SK-N-MC (cell line): ENCODE data around the gene ZNF516.

Experiments used
- DNase-seq: peaks from one replicate; pipeline ENCODE4 v3.0.0-alpha.2; 2011; ENCODE audit warnings: low read depth, low spot score
- H3K27ac ChIP-seq: fragments of 200-600 bp; sonication (generic); 2 replicates; pipeline ENCODE4 v1.5.1; 2016; ENCODE audit warnings: mixed run types
- H3K36me3 ChIP-seq: fragments of 200-600 bp; sonication (generic); 2 replicates; pipeline ENCODE4 v1.6.1; 2017; ENCODE audit warnings: antibody characterized with exemption, low read length, mixed read lengths; ENCODE audit not compliant: insufficient read depth
- H3K4me3 ChIP-seq: fragments of 200-600 bp; sonication (generic); 2 replicates; pipeline ENCODE4 v1.5.1; 2016
- H3K9ac ChIP-seq: fragments of 200-600 bp; sonication (generic); 2 replicates; pipeline ENCODE4 v1.8.0; 2017; ENCODE audit warnings: mixed run types, mixed read lengths; ENCODE audit not compliant: insufficient read length
- H3K9me3 ChIP-seq: fragments of 200-600 bp; sonication (generic); 2 replicates; pipeline ENCODE4 v1.6.1; 2017; ENCODE audit warnings: low read depth, mild to moderate bottlenecking, antibody characterized with exemption, low read length, moderate library complexity, mixed read lengths
- EZH2 ChIP-seq: fragments of 200-600 bp; sonication (generic); IDR thresholded peaks from one replicate; pipeline ENCODE4 v1.6.1; 2017; ENCODE audit warnings: antibody characterized with exemption
- FOXP2 ChIP-seq: optimal IDR thresholded peaks from 2 replicates; pipeline ENCODE3; 2011; ENCODE audit warnings: mild to moderate bottlenecking, moderate library complexity; ENCODE audit not compliant: insufficient read depth; ENCODE audit errors: extremely low read length, control extremely low read depth
- POLR2AphosphoS5 ChIP-seq: IDR thresholded peaks from 2 replicates; pipeline ENCODE4 v1.6.1; 2012; ENCODE audit warnings: mild to moderate bottlenecking, low read depth, low read length, borderline replicate concordance

The ZNF516 gene

GRCh38 chr18:76348267-76349066 is 146.6 kb downstream of the ZNF516 start:
- no peak overlapping the region for H3K27ac ChIP-seq
- DNase-seq = no peak
- TF ChIP-seq FOXP2 = no peak
- TF ChIP-seq POLR2AphosphoS5 = no peak
- TF ChIP-seq EZH2 = no peak
- H3K9ac ChIP-seq = no peak overlapping the region
- no peak overlapping the region for H3K4me3 ChIP-seq
- no peaks in the 10 kb centered on the region for H3K36me3 ChIP-seq
- H3K9me3 ChIP-seq = no peaks in the 10 kb centered on the region

DNA sequence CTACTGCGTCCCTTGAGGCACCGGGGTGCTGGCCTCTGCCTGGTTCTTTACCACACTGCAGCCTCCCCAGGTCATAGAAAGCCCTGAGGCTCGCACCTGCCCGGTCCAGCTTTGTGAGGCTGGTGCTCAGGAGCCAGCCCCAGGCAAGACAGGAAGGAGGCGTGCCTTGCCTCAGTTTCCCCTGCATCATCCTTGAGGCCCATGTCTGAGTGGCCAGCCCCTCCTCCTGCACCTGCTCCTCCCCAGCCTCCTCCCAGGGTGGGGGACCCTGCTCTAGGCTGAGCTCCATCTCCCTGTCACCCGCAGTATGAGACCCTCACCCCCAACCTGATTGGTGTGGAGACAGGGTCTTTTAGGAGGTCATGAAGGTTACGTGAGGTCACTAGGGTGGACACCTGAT is 147.7 kb downstream of the ZNF516 start:
- Histone ChIP-seq H3K9ac (no peak overlapping the region), H3K36me3 (no peaks in the 10 kb centered on the region), H3K4me3 (no peak overlapping the region), H3K9me3 (no peaks in the 10 kb centered on the region), H3K27ac (no peak overlapping the region)
- TF ChIP-seq EZH2 (no peak), FOXP2 (no peak), POLR2AphosphoS5 (no peak)
- DNase-seq = no peak

DNA sequence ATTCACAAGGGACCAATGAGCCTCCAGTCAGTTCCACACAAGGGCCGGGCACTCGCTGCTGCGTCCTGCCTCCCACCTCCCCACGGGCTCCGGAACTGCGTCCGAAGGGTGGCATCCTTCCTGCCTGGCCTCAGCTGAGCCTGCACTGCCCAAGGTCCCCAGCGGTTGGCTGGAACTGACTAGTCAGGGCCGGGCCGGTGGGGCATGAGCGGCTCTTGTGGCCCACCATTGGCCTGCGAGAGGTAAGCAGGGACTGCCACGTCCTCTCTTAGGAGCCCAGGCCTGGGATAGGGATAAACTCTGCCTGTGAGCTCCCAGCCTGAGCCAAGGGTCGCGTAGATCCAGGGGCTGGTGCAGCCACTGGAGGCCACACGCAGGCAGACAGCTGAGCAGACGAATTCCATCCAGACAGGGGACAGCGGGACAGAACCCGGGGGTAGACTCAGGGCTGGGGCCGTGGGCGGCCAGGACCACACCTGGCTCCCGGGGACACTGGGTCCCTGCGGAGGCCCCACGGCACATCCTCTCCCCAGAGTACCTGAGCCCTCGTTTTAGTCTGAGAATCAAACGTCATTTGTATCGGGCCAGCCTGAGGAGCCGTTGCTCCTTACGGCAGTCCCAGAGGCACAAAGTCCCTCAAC is 148.4 kb downstream of the ZNF516 start:
- Histone ChIP-seq H3K27ac (no peak overlapping the region), H3K9me3 (no peaks in the 10 kb centered on the region), H3K36me3 (no peaks in the 10 kb centered on the region), H3K9ac (no peak overlapping the region), H3K4me3 (no peak overlapping the region)
- no peak for DNase-seq
- TF ChIP-seq FOXP2 = no peak
- no peak for TF ChIP-seq POLR2AphosphoS5
- TF ChIP-seq EZH2 = no peak

- Histone ChIP-seq H3K36me3 (no peaks in the 10 kb centered on the region), H3K9ac (no peak overlapping the region), H3K4me3 (no peak overlapping the region), H3K9me3 (no peaks in the 10 kb centered on the region), H3K27ac (no peak overlapping the region)
- TF ChIP-seq FOXP2 = no peak
- TF ChIP-seq POLR2AphosphoS5 = no peak
- TF ChIP-seq EZH2 = no peak
- DNase-seq = no peak
Measured at GRCh38 chr18:76345901-76346300, 149.1 kb downstream of the ZNF516 start.

GRCh38 chr18:76343938-76344569 is 151.0 kb downstream of the ZNF516 start:
- Histone ChIP-seq H3K9ac (no peak overlapping the region), H3K27ac (no peak overlapping the region), H3K9me3 (no peaks in the 10 kb centered on the region), H3K36me3 (no peaks in the 10 kb centered on the region), H3K4me3 (no peak overlapping the region)
- TF ChIP-seq EZH2 = no peak
- TF ChIP-seq POLR2AphosphoS5 = no peak
- no peak for TF ChIP-seq FOXP2
- no peak for DNase-seq

DNA sequence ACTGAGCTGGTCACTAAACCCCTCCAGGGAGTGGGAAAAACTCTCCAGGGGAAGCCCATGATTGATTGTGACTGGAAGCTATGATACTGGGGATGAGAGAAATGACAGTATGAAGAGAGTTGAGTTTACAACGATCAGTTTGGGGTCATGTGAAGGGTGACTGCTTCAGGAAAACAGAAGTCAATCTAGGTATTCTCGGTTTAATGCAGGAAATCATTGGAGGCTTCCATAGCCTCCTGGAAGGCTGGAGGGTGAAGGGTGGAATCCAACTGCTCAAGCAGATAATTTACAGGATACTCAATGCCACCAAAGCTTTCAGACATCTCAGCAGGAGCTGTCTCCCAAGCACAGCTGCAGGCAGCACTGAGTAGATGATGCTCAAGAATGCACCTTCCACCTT is 154.6 kb downstream of the ZNF516 start:
- H3K9me3 ChIP-seq = no peaks in the 10 kb centered on the region
- no peaks in the 10 kb centered on the region for H3K36me3 ChIP-seq
- no peak overlapping the region for H3K9ac ChIP-seq
- no peak for DNase-seq
- TF ChIP-seq POLR2AphosphoS5 = no peak
- no peak for TF ChIP-seq FOXP2
- no peak for TF ChIP-seq EZH2
- H3K4me3 ChIP-seq = no peak overlapping the region
- H3K27ac ChIP-seq = no peak overlapping the region

DNA sequence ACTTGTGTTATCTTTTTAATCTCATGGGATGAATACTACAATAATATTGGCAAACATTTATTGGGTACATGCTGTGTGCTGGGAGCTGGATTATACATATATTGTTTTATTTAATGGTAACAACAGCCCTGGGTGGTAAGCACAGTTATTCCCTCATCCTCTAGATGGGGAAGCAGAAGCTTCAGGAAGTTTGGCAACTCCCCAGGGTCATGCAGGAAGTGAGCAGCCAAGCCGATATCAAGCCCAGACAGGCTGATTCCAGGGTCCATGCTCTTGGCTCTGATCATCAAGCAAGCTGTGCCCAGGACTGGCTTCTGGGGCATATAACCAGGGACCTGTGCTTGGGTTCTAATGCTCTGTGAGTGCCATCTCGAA is 155.8 kb downstream of the ZNF516 start:
- Histone ChIP-seq H3K4me3 (no peak overlapping the region), H3K27ac (no peak overlapping the region), H3K36me3 (no peaks in the 10 kb centered on the region), H3K9ac (no peak overlapping the region), H3K9me3 (no peaks in the 10 kb centered on the region)
- TF ChIP-seq FOXP2 (no peak), POLR2AphosphoS5 (no peak), EZH2 (no peak)
- DNase-seq = no peak

- no peak overlapping the region for H3K27ac ChIP-seq
- no peak for DNase-seq
- H3K4me3 ChIP-seq = no peak overlapping the region
- H3K9me3 ChIP-seq = no peaks in the 10 kb centered on the region
- no peak overlapping the region for H3K9ac ChIP-seq
- H3K36me3 ChIP-seq = no peaks in the 10 kb centered on the region
- TF ChIP-seq POLR2AphosphoS5 = no peak
- no peak for TF ChIP-seq EZH2
- TF ChIP-seq FOXP2 = no peak
Measured at GRCh38 chr18:76338619-76339245, 156.3 kb downstream of the ZNF516 start.
